ENCODE measurements around the gene PCP4. TPM values are rescaled to one million over a fixed set of nuclear protein-coding genes. Genes with fewer than 3 reads are reported as not detected.

Gene PCP4
- total RNA-seq, 1 experiment from 2014 or later: 0.77 TPM

DNA sequence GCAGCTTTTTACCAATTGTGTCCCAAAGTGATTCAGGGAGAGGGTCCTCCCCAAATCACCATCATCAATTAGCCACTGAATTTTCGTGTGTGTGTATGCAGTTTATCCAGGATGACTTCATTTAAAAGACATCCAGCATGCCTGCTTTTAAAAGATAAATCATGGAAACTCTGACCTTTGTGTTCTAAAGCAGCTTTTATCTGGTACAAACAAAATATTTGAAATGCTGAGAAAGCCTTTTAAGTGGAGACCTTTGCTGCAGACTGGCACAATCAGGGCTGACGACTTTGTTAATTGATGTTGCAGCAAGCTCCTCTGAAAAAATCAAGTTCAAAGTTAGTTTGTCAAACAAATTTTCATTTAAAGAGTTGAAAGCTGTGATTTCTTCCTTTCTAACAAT lies 104.7 kb downstream of the PCP4 start:
- H3K56ac ChIP-seq (ENCODE audit: insufficient read length, low read depth, low read length): no peak overlapping the region
- TF ChIP-seq, protein P1, sequence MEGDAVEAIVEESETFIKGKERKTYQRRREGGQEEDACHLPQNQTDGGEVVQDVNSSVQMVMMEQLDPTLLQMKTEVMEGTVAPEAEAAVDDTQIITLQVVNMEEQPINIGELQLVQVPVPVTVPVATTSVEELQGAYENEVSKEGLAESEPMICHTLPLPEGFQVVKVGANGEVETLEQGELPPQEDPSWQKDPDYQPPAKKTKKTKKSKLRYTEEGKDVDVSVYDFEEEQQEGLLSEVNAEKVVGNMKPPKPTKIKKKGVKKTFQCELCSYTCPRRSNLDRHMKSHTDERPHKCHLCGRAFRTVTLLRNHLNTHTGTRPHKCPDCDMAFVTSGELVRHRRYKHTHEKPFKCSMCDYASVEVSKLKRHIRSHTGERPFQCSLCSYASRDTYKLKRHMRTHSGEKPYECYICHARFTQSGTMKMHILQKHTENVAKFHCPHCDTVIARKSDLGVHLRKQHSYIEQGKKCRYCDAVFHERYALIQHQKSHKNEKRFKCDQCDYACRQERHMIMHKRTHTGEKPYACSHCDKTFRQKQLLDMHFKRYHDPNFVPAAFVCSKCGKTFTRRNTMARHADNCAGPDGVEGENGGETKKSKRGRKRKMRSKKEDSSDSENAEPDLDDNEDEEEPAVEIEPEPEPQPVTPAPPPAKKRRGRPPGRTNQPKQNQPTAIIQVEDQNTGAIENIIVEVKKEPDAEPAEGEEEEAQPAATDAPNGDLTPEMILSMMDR (conservative IDR thresholded peaks at IDR 0.05): no peak
- H3K4ac ChIP-seq (ENCODE audit: low read depth, low read length): no peak overlapping the region
- no peak overlapping the region for H2BK120ac ChIP-seq (ENCODE audit: low read depth, low read length, poor library complexity, severe bottlenecking)
- no peak overlapping the region for H2BK15ac ChIP-seq (ENCODE audit: low read depth, low read length)
- H2BK12ac ChIP-seq (ENCODE audit: insufficient read length, low read depth, low read length): no peak overlapping the region
- peaks cover under 1 to 7% of the 10 kb centered on the region in 2 experiments; a peak in 3 of 5 replicates for H3K9me3 Mint-ChIP-seq
- H3K4me3 Mint-ChIP-seq: no peak overlapping the region
- no peaks in the 10 kb centered on the region for H4K20me1 ChIP-seq (ENCODE audit: control insufficient read depth, insufficient read depth, insufficient read length)
- H3K14ac ChIP-seq (ENCODE audit: insufficient read depth, low read length): no peak overlapping the region
- no peak overlapping the region for H2BK5ac ChIP-seq (ENCODE audit: insufficient read length, low read length)
- no peak overlapping the region for H4K8ac ChIP-seq (replicated peaks; ENCODE audit: insufficient read length, low read depth, low read length)
- H3K36me3 Mint-ChIP-seq (ENCODE audit: insufficient read depth in 1 of 3, low read depth in 3 of 3): no peaks in the 10 kb centered on the region
- H3T11ph ChIP-seq (ENCODE audit: low read length): no peak overlapping the region
- H3K4me2 ChIP-seq (ENCODE audit: insufficient read depth, insufficient read length, low read length): no peak overlapping the region
- no peaks in the 10 kb centered on the region for H3K27me3 ChIP-seq (ENCODE audit: insufficient read depth, low read length)
- no CpG with 5 or more reads among the region's 2 CpGs for WGBS (ENCODE audit: extremely low coverage, insufficient read length, low lambda C conversion rate)
- H3K9me3 ChIP-seq (ENCODE audit: control insufficient read depth, low read depth, low read length): no peaks in the 10 kb centered on the region
- no peak overlapping the region for H3K18ac ChIP-seq (ENCODE audit: insufficient read length, low read depth, low read length)
- no peak overlapping the region for H4K5ac ChIP-seq (ENCODE audit: insufficient read length, low read depth, low read length)
- H3K9ac ChIP-seq (ENCODE audit: extremely low read depth, insufficient read length, low read length): no peak overlapping the region
- H2AK5ac ChIP-seq (ENCODE audit: insufficient read length, low read length): no peak overlapping the region
- no peaks in the 10 kb centered on the region for H3K23me2 ChIP-seq (ENCODE audit: insufficient read length, low read depth, low read length, poor library complexity, severe bottlenecking)
- H3K4me1 Mint-ChIP-seq: no peaks in the 10 kb centered on the region
- H3K27ac Mint-ChIP-seq: no peak overlapping the region
- H2BK20ac ChIP-seq (ENCODE audit: low read depth, low read length, poor library complexity, severe bottlenecking): no peak overlapping the region
- H2AFZ ChIP-seq (ENCODE audit: low read length): no peak overlapping the region
- H3K79me1 ChIP-seq (ENCODE audit: insufficient read depth, low read depth, low read length, poor library complexity, severe bottlenecking): no peaks in the 10 kb centered on the region
- no peak overlapping the region for H3K27ac ChIP-seq (ENCODE audit: insufficient read length, low read depth, low read length)
- peaks cover 5% of the 10 kb centered on the region for H3K27me3 Mint-ChIP-seq (ENCODE audit: low read depth)
- H3K23ac ChIP-seq (ENCODE audit: insufficient read length, low read depth, low read length): no peak overlapping the region
- no peaks in the 10 kb centered on the region for H3K4me1 ChIP-seq (ENCODE audit: insufficient read depth, low read length)
- H3K79me2 ChIP-seq (ENCODE audit: insufficient read depth, low read length): no peaks in the 10 kb centered on the region
- no peak for DNase-seq
- H4K91ac ChIP-seq (ENCODE audit: insufficient read length, low read depth, low read length): no peak overlapping the region

All from H9 (cell line).